Embryonic facial prominence (tissue), 1 donor: Measurements from ENCODE around the gene FOXL2NB.

Experiments
- DNase-seq: peaks from one replicate; pipeline ENCODE4 v3.0.0-alpha.2; 2016; ENCODE audit errors: extremely low spot score

The FOXL2NB gene

DNA sequence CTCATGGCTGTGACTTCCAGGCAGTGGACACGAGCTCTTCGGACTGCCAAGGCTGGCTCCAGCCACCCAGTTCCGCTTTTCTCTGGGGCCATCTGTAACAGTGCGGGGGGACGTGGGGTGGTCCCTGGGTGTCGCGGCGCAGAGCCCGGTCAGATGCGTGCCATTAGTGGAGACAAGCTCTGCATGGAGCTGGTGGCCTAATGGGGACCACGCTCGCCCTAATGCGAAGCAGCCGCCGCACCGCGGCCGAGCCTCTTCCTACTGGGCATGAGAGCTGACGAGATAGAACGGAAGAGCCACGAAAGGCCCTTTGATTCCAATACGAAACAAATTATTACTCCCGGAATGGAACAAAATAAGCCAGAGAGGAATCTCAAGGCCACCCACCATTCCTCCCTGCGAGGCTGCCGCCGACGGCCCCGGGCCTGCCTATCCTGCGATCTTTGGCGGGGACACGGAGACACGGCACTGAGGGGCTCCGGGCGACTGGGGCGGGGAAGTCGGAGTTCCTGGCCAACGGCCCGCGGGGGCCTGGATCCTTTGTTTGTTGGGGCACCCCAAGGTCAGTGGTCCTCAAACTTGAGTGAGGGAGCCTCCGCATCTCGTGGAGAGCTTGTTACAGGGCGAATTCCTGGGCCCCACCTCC is 18.2 kb upstream of the FOXL2NB start:
- no peak for DNase-seq

DNA sequence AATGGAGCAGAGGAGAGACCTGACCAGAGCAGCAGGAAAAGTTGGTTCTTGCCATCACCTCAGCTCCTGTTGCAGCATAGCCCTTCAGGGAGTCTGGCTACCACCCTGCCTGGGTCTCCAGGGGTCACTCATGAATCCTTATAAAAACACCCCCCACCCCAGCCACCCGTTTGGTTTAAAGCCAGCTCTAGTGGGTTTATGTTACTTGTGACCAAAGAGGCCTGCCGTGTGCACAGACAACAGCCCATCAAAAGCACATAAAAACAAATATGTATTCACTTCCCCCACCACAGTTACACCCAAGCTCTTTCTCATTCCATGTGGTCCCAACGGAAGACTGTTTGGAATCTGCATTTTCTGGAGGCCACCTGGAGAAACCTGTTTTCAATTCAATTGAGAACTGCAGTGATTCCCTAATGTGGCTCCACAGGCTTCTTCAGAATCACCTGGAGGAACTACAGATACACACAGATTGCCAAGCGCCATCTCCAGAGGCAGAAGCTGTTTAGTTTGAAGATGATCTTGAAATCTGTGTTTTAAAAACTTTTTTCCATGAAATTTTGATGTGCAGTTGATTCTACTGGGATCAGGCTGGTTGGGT is 13.8 kb upstream of the FOXL2NB start:
- no peak for DNase-seq

DNA sequence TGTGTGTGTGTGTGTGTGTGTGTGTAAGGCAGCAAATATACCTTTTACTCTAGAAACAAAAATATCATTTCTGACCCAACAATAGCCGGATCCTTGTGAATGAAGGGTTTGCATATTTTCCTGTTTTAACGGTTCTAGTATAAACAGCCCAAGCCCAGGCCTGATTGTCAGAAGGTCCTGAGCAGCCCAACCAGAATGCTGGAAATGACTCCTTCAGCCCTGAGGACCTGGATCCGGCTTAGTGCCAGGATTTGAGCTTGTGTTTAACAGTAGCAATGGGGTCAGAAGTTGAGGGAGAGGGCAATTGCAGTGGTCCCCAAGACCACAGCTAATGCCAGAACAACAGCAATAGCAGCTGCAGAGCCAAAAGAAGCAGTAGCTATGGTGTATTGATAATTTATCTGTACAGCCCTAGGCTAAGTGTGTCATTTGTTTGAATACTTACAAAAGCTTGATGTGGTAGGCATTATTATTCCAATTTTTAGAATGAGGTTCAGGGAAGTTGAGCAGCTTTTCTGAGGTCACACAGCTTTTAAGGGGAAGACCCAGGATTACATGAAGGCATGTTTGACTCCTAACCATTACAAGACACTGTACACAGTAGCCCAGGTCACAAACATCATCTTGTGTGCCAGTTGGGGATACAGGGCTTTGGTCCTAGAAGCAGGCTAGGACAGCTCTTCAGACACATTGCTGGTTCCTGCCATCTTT is 12.9 kb upstream of the FOXL2NB start:
- no peak for DNase-seq

DNA sequence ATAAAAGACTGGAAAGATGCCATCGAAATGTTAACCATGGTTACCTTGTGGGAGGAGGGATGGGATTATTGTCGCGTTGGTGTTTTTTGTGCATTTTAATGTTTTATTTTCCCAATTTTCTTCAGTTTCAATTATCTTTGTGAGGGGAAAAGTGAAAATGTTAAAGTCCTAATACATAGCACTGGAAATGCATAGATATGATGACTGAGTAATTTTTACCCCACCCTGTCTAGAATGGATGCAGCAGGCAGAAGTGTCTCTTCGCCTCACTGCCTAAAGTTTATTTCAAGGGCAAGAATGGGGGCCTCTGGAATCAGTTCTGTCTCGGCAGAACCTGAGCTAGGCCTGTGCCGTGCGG is 11.5 kb upstream of the FOXL2NB start:
- no peak for DNase-seq

DNA sequence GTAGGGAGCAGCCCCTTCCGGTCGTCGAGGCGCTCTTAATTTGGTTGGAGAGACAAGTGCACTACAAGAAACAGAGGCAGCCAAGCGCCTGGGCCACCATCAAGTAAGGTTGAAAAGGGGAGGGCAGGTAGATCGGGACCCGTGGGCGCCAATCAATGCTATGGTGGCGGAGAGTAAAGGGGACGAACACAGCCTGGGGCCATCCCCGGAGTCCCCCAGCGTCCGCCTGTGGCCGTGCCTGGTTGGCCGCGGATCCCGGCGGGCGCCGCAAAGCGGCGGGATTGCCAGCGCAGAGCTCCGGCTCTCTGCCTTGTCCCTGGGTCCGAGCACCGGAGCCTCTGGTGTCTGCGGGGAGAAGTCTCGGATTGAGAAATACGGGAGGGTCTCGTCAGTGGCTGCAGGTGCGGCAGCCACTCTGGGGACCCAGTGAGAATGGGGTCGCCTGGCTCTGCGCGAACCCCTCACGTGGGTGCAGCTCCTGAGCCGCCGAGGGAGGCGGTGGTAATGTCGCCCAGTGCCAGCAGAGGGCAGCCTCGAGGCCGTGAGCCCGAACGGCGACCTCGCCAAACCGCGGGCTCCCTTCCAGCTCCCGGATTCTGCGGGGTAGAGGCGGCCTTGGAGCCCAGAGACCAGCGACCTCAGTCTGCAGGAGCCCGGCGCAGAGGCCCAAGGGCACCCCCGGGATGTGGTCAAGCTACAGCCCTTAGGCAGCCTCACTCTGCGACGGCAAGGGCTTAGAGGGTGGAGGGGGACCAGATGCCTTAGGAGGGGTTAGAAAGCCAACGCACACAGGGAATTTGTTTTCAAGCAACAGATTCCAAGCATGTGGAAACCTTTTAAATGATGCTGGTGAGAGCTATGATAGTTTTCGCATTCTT is 10.9 kb upstream of the FOXL2NB start:
- no peak for DNase-seq

DNA sequence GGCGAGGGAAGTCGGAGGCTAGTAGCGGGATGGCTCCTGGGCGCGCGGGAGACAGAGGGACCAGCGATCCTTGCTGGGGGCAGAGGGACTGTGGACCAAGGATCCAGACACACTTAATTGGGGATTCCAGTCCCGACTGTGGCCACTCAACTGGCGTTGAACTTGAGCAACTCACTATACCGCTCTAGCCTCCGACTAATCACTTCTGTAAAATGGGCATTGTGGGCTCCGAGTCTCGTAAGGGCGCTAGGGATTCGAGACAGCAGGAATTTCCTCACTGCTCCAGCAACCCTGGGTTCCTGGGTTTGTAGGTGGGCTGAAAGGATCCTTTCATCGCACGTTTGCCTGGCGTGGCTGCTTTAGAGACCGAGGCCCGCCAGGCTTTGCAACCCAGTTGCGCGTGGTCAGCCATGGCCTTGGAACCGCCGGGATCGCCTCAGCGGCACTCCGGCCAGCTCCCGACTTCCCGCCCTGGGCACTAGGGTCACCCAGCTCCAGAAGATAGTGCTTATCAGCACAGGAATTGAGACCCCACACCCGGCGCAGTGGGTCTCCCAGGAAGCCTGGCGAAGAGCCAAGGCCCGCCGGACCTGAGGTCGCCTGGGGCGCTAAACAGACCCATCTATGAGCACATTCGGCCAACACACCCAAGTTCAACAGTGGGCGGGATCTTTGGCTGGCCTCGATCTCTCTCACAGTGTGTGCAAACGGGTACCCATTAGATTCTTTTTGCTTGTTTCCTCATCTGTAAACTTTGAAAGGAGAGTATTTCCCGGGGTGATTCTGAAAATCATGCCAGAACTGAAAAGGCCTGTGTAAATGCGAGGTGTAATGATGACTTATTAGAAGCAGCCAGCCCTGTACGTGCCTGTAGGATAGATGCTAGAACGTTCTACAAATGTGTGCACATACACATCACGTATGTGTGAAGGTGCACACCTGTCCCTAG is 10.0 kb upstream of the FOXL2NB start:
- no peak for DNase-seq

DNA sequence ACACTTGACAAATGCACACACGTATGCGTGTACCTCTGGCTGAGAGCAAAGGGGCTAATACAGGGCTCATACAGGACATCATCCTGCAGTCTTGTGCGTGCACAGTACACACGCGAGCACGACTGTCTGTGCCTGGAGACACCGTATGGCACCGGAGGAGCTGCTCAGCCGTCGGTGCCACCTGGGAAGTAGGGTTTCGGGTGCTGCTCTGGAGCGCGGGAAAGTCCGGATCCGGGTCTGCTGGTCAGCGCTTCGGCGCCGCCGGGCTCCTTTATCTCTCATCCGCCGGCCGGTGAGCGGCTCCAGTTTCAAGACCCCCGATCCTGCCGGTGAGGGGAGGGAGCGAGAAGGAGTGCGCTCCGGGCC is 9.3 kb upstream of the FOXL2NB start:
- no peak for DNase-seq

DNA sequence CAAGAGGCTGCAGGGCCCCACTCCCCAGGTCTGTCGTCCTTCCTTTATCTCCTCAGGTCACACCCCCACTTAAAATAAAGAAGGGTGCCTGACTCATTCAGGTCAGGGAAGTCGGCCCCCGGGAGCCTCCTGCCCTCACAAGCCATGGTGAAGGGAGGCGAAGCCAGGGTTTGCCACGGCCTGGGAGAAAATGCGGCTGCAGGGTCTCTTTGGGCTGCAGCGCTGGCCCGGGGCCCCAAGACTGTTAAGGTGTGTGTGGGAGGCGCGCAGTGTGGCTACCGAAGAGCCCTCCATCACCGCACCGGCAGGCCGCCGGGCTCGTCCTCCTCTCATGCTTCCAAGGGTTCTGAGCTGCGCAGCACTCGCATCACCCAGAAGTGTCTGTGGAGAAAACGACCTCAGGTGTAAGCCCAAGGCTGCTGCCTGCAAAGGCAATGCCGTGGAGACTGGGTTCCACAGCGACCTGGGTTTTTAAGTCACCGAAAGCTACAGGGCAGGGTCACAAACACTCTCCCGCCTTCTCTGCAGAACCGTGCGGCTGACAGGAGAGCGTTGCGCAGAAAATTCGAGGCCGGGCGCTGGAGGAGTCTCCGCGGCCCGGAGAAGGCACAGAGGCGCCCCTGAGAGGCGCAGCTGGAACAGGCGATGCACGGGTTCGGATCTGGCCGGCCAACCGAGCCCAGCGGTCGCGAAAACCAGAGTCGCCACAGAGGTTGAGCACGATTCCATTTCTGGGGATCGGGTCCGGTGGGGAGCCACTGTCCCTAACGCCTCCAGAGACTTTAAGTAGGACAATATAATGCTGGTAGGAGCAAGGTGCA is 8.8 kb upstream of the FOXL2NB start:
- no peak for DNase-seq

DNA sequence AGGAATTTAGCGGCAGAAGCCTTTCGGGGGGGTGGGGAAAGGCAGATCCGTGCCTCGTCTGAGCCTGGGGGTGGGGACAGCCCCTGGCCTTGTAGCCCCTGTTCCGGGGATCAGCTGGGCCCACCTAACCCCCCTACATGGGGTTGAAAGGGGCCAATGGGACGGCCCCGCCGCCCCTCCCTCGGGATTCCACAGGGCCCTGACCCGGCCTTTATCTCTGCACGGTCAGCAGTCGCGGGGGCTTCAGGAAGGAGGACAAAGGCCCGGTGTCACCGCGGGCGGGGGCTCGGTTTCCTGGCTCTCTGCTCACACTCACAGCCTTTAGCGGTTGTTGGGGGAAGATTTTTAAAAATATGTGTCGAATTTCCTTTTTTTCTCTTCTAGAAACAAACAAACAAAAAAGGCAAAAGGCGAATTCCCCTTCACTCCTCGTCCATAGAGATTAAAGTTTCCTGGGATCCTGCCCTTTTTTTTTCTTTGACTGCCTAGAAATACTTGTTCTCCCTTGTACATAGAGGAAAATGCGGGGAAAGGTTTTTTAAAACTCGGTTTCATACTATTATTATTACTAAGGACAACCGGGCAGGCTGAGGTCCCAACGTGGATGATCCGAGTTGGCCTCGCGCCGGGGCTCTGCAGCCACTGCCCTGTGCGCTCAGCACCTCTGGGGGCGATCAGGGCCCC is 8.0 kb upstream of the FOXL2NB start:
- DNase-seq: no peak

DNA sequence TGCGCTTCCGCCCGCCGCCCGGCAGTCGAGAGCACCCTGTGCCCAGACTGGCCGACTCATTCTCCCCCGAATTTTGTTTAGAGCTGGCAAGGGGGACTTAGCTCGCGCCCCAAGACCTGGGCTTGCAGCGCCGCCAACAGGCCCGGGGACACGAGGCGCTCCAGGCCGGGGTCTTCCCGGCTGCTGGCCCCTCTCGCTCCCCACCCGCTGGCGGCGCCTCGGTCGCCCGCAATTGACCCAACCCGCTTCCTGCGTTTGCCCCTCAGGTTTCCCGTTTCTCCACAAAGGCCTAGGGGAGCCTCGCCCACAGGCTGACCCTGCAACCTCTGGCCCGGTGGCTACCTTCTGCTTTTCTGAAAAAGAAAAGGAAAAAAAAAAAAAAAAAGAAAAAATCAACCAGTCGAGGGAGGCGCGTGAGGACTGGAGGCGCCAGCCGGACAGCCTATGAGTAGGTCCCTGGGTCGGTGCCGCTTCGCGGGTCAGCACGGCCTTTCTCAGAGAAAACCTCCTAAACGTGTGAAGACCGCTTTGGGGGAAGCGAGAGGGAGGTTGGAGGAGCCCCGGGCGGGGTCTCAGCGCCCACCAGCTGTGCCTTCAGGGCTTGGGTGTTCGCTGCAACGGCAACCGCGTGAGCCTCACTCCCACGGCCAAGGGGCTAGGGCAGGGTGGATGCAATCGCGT is 7.3 kb upstream of the FOXL2NB start:
- no peak for DNase-seq

DNA sequence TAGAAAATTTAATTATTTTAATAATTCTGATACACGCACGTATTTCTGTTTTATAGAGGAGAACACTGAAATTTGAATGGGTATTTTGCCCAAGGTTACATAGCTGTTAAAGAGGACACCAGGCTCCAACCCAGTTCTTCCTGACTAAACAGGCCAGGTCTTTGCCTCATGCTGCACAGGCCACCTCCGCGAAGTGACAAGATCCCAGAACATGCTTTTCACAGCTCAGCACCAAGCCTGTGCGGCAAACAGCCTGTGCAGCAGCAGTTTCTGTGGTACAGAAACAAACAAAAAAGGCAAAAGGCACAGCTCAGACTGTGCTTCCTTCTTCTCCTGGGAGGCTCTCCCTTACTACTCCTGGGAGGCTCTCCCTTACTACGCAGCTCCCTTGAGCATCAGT is 6.6 kb upstream of the FOXL2NB start:
- no peak for DNase-seq

DNA sequence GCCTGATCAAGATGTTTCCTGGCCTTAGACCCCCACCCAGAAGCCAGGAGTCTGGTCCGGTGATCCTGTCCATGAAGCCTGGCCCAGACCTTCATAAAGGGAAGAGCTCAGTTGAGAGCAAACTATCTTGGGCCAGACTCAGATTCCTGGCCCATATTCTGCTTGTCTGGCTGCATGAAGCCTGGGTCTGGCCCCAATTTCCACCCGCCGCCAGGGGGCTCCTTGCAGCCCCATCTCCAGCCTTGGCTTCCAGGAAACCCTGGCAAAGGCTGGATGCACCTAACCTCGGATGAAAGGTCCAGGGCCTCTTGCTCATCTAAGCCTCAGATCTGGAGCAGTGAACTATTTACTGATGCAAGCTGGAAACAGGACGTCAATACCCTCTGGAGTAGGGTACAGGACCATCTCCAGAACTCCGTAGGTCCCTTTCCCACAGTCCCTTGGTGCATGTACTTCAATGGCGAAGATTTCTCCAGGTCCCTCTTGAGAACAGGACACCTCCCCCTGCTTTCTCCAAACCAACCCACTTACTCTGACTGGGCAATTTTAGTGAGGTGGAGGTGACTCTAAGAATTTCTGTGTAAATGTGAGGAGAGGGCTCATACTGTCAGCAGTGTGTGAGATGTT is 5.6 kb upstream of the FOXL2NB start:
- DNase-seq: no peak

DNA sequence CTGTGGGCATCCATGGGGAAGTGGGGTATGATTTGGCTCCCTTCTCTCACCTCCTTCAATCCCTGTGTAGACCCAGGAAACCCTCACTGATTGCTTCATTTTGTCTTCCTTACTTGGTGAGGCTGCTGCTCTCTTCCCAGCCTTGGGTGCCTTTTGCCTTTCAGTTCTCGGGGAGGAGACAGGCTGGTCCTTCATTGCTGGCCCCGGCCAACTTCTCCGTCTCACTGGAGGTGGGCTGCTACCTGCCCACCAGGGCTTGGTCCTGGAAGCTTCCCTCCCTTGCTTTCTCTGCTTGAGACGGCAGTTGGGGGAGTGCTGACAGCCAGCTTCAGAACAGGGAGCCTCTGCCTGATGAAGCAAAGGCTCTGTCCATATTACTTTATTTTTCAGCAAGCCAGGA is 4.7 kb upstream of the FOXL2NB start:
- DNase-seq: no peak

DNA sequence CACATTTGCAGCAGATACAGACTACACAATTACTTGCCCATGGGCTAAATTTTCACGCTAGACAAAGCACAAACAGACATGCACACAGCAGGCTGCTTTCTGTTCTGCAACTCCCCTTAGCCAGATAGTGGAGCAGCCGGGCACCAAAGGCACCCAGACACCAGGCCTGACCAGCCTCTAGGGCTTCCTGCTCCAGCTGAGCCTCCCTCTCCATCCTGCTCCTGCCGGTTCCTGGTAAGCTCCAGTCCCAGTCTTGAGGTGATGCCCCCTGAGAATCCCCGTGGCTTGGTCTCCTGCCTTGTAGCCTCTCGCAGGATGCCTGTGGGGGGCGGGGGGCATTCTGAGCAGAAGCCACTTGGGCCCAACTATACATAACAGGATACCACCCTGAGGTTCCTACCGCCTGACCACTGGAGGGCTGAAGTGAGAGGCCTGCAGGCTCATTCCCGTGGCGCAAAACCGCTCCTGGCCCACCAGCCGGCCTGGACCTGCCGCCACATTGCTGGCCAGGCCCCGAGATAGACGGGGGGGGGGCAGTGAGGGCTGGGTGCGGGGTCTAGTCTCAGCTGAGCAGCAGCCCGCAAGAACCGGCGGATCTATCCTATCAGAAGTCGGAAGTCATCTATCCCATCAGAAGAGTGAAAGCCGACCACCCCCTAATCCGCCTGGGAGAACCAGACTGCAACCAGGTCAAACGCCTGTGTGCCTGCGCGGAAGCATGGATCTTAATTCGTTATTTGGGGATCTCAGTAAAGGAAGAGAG is 4.0 kb upstream of the FOXL2NB start:
- DNase-seq: no peak

DNA sequence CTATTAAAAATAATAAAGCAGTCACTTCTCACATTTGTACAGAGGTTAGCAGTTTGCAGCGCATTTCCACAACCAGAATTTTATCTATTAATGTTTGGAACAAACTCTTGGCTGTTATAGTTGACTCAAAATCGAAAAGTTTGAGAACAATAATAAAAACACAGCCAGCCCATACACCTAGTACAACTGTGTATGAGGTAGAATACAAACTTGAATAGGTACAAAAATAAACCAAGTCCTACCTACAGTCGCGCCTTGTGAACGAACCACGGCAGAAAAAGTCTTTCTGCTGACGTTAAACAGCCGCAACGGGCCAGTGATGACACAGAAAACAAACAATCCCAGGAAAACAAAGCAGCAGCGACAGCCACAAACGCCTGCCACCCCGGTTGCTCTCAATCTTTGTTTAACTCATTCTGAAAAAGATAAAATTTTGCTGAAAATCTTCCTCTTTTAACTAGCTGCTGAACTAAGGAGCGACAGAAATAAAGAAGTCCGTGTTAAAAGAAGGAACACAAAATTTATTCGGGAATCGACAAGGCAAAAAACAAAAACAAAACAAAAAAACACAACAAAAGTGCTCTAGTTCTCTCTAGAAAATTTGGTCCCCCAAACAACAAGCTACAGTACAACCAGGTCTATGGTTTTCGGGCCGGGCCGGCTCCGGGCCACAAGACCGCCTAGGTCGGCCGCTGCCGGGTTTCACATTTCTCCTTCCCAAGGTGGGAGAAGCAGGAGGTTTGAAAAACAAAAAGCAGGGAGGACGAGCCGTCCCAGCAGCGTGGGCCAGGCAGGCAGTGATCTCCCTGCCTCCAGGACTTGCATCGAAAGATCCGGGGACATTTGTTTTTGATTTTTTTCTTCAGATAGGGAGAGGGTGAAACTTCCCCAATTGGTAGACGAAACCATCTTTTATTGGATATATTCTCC is 3.0 kb upstream of the FOXL2NB start:
- DNase-seq: no peak

DNA sequence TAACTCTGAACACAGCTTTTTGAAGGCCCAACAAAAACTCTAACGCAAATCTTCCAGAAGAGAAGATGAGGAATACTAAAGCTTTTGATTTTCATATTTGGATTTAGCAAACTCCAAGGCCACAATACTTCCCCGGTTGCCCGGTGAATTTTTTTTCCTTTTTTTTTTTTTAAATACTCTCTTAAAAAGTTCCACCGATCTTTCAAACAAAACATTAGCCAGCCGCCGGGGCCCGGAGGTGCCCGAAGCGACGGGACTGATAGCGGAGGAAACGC is 2.4 kb upstream of the FOXL2NB start:
- no peak for DNase-seq
